PC-3 (cell line): ENCODE data around the gene KCNQ5. TPM values are rescaled to one million over a fixed set of nuclear protein-coding genes. Genes with fewer than 3 reads are reported as not detected.

Experiments
- ATAC-seq: fragments of 200-7000 bp; cut with Tn5 transposase; 2 replicates; pipeline ENCODE4 v1.9.1; 2020; ENCODE audit warnings: mild to moderate bottlenecking, moderate library complexity
- BruUV-seq: library from RNA; stranded (reverse); fragments of 400-500 nt; replicated peaks from 2 replicates; lab custom pipeline; 2021; lab: Mats Ljungman, UMichigan
- CTCF ChIA-PET: fragments of 300-600 bp; sonication (Branson Sonifier 250); formaldehyde crosslinking; loops from one replicate; lab custom pipeline; 2022; ENCODE audit warnings: antibody characterized with exemption; lab: Charles Lee
- POLR2A ChIA-PET: fragments of 300-600 bp; sonication (Branson Sonifier 250); formaldehyde crosslinking; loops from one replicate; lab custom pipeline; 2022; ENCODE audit warnings: antibody characterized with exemption; ENCODE audit not compliant: unreplicated experiment; lab: Charles Lee
- DNase-seq: peaks from one replicate; pipeline ENCODE4 v3.0.0-alpha.2; 2015
- H2AFZ ChIP-seq: fragments of 300-600 bp; sonication (generic); 2 replicates; pipeline ENCODE4 v1.6.0; 2016; ENCODE audit warnings: antibody characterized with exemption, low read length
- H3F3A ChIP-seq: fragments of 300-600 bp; sonication (generic); one replicate; pipeline ENCODE4 v1.6.0; 2017; ENCODE audit warnings: antibody characterized with exemption, low read length, control low read depth, mild to moderate bottlenecking; ENCODE audit not compliant: unreplicated experiment
- H3K27ac ChIP-seq: fragments of 300-600 bp; sonication (generic); 2 replicates; pipeline ENCODE4 v1.5.1; 2016; ENCODE audit warnings: mild to moderate bottlenecking, low read length
- H3K27me3 ChIP-seq: fragments of 300-600 bp; sonication (generic); 2 replicates; pipeline ENCODE4 v1.6.1; 2016; ENCODE audit warnings: low read length, mixed read lengths
- H3K36me3 ChIP-seq: fragments of 300-600 bp; sonication (generic); 2 replicates; pipeline ENCODE4 v1.6.1; 2016; ENCODE audit warnings: low read depth, mixed run types, low read length, mixed read lengths
- H3K4me1 ChIP-seq: fragments of 300-600 bp; sonication (generic); 2 replicates; pipeline ENCODE4 v1.5.1; 2016; ENCODE audit warnings: low read length; ENCODE audit not compliant: insufficient read depth
- H3K4me2 ChIP-seq: fragments of 300-600 bp; sonication (generic); 2 replicates; pipeline ENCODE4 v1.6.0; 2016; ENCODE audit warnings: low read length
- H3K4me3 ChIP-seq: fragments of 300-600 bp; sonication (generic); 2 replicates; pipeline ENCODE4 v1.5.1; 2016; ENCODE audit warnings: mild to moderate bottlenecking, low read length, mixed read lengths
- H3K79me2 ChIP-seq: fragments of 300-600 bp; sonication (generic); 2 replicates; pipeline ENCODE4 v1.6.1; 2017; ENCODE audit warnings: low read length, mixed read lengths
- H3K9ac ChIP-seq: fragments of 300-600 bp; sonication (generic); 2 replicates; pipeline ENCODE4 v1.6.0; 2016; ENCODE audit warnings: mild to moderate bottlenecking, low read length
- H3K9me2 ChIP-seq: fragments of 300-600 bp; sonication (generic); replicated peaks from 2 replicates; pipeline ENCODE4 v1.6.1; 2016; ENCODE audit warnings: mixed run types, low read length, mixed read lengths
- H3K9me3 ChIP-seq: fragments of 300-600 bp; sonication (generic); 2 replicates; pipeline ENCODE4 v1.6.1; 2016; ENCODE audit warnings: low read length, mixed read lengths
- H4K20me1 ChIP-seq: fragments of 300-600 bp; sonication (generic); 2 replicates; pipeline ENCODE4 v1.6.1; 2016; ENCODE audit warnings: low read length, mixed read lengths
- CTCF ChIP-seq: fragments of 300-600 bp; sonication (generic); conservative IDR thresholded peaks from 2 replicates; pipeline ENCODE4 v1.5.1; 2017; ENCODE audit warnings: antibody characterized with exemption, low read depth, mild to moderate bottlenecking, low read length
- EZH2 ChIP-seq: fragments of 300-600 bp; sonication (generic); IDR thresholded peaks from one replicate; pipeline ENCODE4 v1.6.1; 2017; ENCODE audit warnings: antibody characterized with exemption, mild to moderate bottlenecking, low read length; ENCODE audit not compliant: unreplicated experiment
- EZH2phosphoT487 ChIP-seq: fragments of 300-600 bp; sonication (generic); IDR thresholded peaks from 2 replicates; pipeline ENCODE4 v1.6.1; 2018; ENCODE audit warnings: mild to moderate bottlenecking, antibody characterized with exemption, low read length, borderline replicate concordance
- intact Hi-C: fragments of 100-400 bp; cut with micrococcal nuclease; formaldehyde crosslinking; loops from 2 replicates; pipeline ENCODE4 v1.9.0; 2023
- total RNA-seq: library from RNA; depleted of rRNA; stranded (reverse); fragments of >200 nt; gene quantifications from 2 replicates; pipeline ENCODE4 v1.2.3, GENCODE V29; 2014

KCNQ5 gene
- total RNA-seq, 1 experiment from 2014 or later: not detected

GRCh38 chr6:72665599-72665998 is 43.7 kb downstream of the KCNQ5 start:
- Histone ChIP-seq H2AFZ (no peak overlapping the region), H3F3A (no peaks in the 10 kb centered on the region), H3K4me3 (no peak overlapping the region), H3K27ac (no peak overlapping the region), H3K4me2 (no peak overlapping the region), H3K79me2 (no peaks in the 10 kb centered on the region), H3K9me2 (no peaks in the 10 kb centered on the region), H3K9ac (no peak overlapping the region), H3K9me3 (no peaks in the 10 kb centered on the region), H4K20me1 (no peaks in the 10 kb centered on the region), H3K4me1 (no peaks in the 10 kb centered on the region), H3K27me3 (no peaks in the 10 kb centered on the region), H3K36me3 (no peaks in the 10 kb centered on the region)
- DNase-seq (no peak), ATAC-seq (no peak)
- intact Hi-C loops: no loop called here
- ChIA-PET CTCF (no interaction called here), POLR2A (no interaction called here)
- TF ChIP-seq EZH2phosphoT487 (no peak), CTCF (no peak), EZH2 (no peak)
- BruUV-seq: no TSS peak

GRCh38 chr6:72669324-72669723 is 47.5 kb downstream of the KCNQ5 start:
- ATAC-seq: no peak
- CTCF ChIA-PET: no interaction called here

GRCh38 chr6:72672906-72673305 is 51.0 kb downstream of the KCNQ5 start:
- ChIA-PET CTCF (no interaction called here), POLR2A (no interaction called here)
- Histone ChIP-seq H3K27ac (no peak overlapping the region), H3F3A (no peaks in the 10 kb centered on the region), H3K27me3 (no peaks in the 10 kb centered on the region), H3K79me2 (no peaks in the 10 kb centered on the region), H3K36me3 (no peaks in the 10 kb centered on the region), H3K9ac (no peak overlapping the region), H2AFZ (no peak overlapping the region), H3K4me1 (no peaks in the 10 kb centered on the region), H3K9me2 (no peaks in the 10 kb centered on the region), H3K9me3 (no peaks in the 10 kb centered on the region), H3K4me3 (no peak overlapping the region), H3K4me2 (no peak overlapping the region), H4K20me1 (no peaks in the 10 kb centered on the region)
- intact Hi-C loops: no loop called here
- TF ChIP-seq CTCF (no peak), EZH2 (no peak), EZH2phosphoT487 (no peak)
- ATAC-seq (no peak), DNase-seq (no peak)
- BruUV-seq: no TSS peak

More at GRCh38 chr6:72669324-72669723, 47.5 kb downstream of the KCNQ5 start:
- Histone ChIP-seq H3K9me2 (no peaks in the 10 kb centered on the region), H3K4me1 (no peaks in the 10 kb centered on the region), H3K4me3 (no peak overlapping the region), H3K9ac (no peak overlapping the region), H3K4me2 (no peak overlapping the region), H3K79me2 (no peaks in the 10 kb centered on the region), H3K36me3 (no peaks in the 10 kb centered on the region), H3F3A (no peaks in the 10 kb centered on the region), H2AFZ (no peak overlapping the region), H3K27me3 (no peaks in the 10 kb centered on the region), H3K27ac (no peak overlapping the region), H3K9me3 (no peaks in the 10 kb centered on the region), H4K20me1 (no peaks in the 10 kb centered on the region)
- DNase-seq: no peak
- intact Hi-C loops: no loop called here
- TF ChIP-seq EZH2 (no peak), CTCF (no peak)
- BruUV-seq: no TSS peak
- POLR2A ChIA-PET: no interaction called here
